HepG2 (cell line): ENCODE results near the gene VGF. TPM values are rescaled to one million over a fixed set of nuclear protein-coding genes. Genes with fewer than 3 reads are reported as not detected.

ENCODE experiments used
- AGO1 ChIP-seq: fragments of 200-400 bp; formaldehyde crosslinking; IDR thresholded peaks from 2 replicates; pipeline ENCODE4 v1.6.1; 2017; ENCODE audit warnings: mild to moderate bottlenecking, low read depth, low read length, moderate library complexity; ENCODE audit not compliant: poor library complexity, severe bottlenecking
- ARNT2 ChIP-seq: sonication (generic); formaldehyde crosslinking; IDR thresholded peaks from 2 replicates; pipeline ENCODE4 v1.8.0; 2022; ENCODE audit warnings: mild to moderate bottlenecking, low read depth, missing genetic modification reagents, moderate library complexity
- CEBPB ChIP-seq: IDR thresholded peaks from 2 replicates; pipeline ENCODE4 v1.6.1; 2011; ENCODE audit warnings: low read depth, low read length, improper control_type of control experiment, borderline replicate concordance
- GABPB1 ChIP-seq: IDR thresholded peaks from 2 replicates; pipeline ENCODE4 v1.6.1; 2016; ENCODE audit warnings: mild to moderate bottlenecking, missing genetic modification reagents, moderate library complexity, missing compliant biosample characterization
- NRL ChIP-seq: sonication (generic); formaldehyde crosslinking; IDR thresholded peaks from 2 replicates; pipeline ENCODE4 v1.5.0; 2020; ENCODE audit warnings: missing genetic modification reagents, mild to moderate bottlenecking, moderate library complexity, borderline replicate concordance
- RARA ChIP-seq: IDR thresholded peaks from 2 replicates; pipeline ENCODE4 v1.6.1; 2016; ENCODE audit warnings: missing genetic modification reagents, missing compliant biosample characterization
- RFXAP ChIP-seq: sonication (generic); formaldehyde crosslinking; IDR thresholded peaks from 2 replicates; pipeline ENCODE4 v1.4.0; 2020; ENCODE audit warnings: missing genetic modification reagents, borderline replicate concordance
- XRCC5 ChIP-seq: fragments of 200-400 bp; formaldehyde crosslinking; optimal IDR thresholded peaks from 2 replicates; pipeline ENCODE3; 2017; ENCODE audit warnings: mild to moderate bottlenecking, low read length
- ZFP36L2 ChIP-seq: sonication (generic); formaldehyde crosslinking; IDR thresholded peaks from 2 replicates; pipeline ENCODE4 v1.4.0; 2020; ENCODE audit warnings: missing genetic modification reagents
- ZMYM2 ChIP-seq: sonication (generic); formaldehyde crosslinking; IDR thresholded peaks from 2 replicates; pipeline ENCODE4 v1.8.0; 2022; ENCODE audit warnings: mild to moderate bottlenecking, missing genetic modification reagents
- ZNF24 ChIP-seq: fragments of 450-650 bp; IDR thresholded peaks from 2 replicates; pipeline ENCODE4 v1.6.1; 2017; ENCODE audit warnings: antibody characterized with exemption, mild to moderate bottlenecking
- polyA plus RNA-seq, 8 experiments: library from polyadenylated mRNA; depleted of rRNA in 3 of 8; stranded (reverse) in 7 of 8; unstranded in 1 of 8; fragments of >200 nt; fragmentation: Illumina TruSeq in 4 of 8; extraction: Trizol in 4 of 8; gene quantifications; 2 replicates each; pipeline versions ENCODE4 v1.2.1 to v1.2.3, GENCODE V29; 2011 to 2016; ENCODE audit warnings: low read depth in 4 of 8, missing spikeins in 1 of 8, mixed read lengths in 1 of 8; ENCODE audit not compliant: insufficient read depth in 1 of 8
- total RNA-seq, 5 experiments: library from RNA; depleted of rRNA; stranded (reverse); fragments of >200 nt; fragmentation: Illumina TruSeq; extraction: Trizol; gene quantifications; 2 replicates each; pipeline ENCODE4 v1.2.3, GENCODE V29; 2016; ENCODE audit warnings: low read depth in 1 of 5
- TF ChIP-seq, protein P1 (sequence below): sonication (generic); formaldehyde crosslinking; IDR thresholded peaks from 2 replicates; pipeline ENCODE4 v1.4.0; 2020; ENCODE audit warnings: mild to moderate bottlenecking, missing genetic modification reagents
- TF ChIP-seq, protein P2 (sequence below): sonication (generic); formaldehyde crosslinking; IDR thresholded peaks from 2 replicates; pipeline ENCODE4 v1.4.0; 2020; ENCODE audit warnings: missing genetic modification reagents
- TF ChIP-seq, protein P3 (sequence below): sonication (generic); formaldehyde crosslinking; IDR thresholded peaks from 2 replicates; pipeline ENCODE4 v1.5.0; 2020; ENCODE audit warnings: missing genetic modification reagents
- TF ChIP-seq, protein P4 (sequence below): sonication (generic); formaldehyde crosslinking; IDR thresholded peaks from 2 replicates; pipeline ENCODE4 v1.4.0; 2020; ENCODE audit warnings: mild to moderate bottlenecking, missing genetic modification reagents
- TF ChIP-seq, protein P5 (sequence below), 2 experiments: fragments of 450-650 bp in 1 of 2; sonication (generic) in 1 of 2; formaldehyde crosslinking; IDR thresholded peaks; 2 replicates each; pipeline versions ENCODE4 v1.5.0 to v1.8.0; 2020 to 2022; ENCODE audit warnings: mild to moderate bottlenecking in 1 of 2, missing genetic modification reagents in 1 of 2
- TF ChIP-seq, protein P6 (sequence below): IDR thresholded peaks from 2 replicates; pipeline ENCODE4 v1.4.0; 2020; ENCODE audit warnings: mild to moderate bottlenecking, missing genetic modification reagents

VGF gene
- total and polyA plus RNA-seq, 2 of the 13 experiments (the other 11 are each of a cell fraction or from before 2014, with no cell fraction given), result 0.12 to 0.46 TPM

DNA sequence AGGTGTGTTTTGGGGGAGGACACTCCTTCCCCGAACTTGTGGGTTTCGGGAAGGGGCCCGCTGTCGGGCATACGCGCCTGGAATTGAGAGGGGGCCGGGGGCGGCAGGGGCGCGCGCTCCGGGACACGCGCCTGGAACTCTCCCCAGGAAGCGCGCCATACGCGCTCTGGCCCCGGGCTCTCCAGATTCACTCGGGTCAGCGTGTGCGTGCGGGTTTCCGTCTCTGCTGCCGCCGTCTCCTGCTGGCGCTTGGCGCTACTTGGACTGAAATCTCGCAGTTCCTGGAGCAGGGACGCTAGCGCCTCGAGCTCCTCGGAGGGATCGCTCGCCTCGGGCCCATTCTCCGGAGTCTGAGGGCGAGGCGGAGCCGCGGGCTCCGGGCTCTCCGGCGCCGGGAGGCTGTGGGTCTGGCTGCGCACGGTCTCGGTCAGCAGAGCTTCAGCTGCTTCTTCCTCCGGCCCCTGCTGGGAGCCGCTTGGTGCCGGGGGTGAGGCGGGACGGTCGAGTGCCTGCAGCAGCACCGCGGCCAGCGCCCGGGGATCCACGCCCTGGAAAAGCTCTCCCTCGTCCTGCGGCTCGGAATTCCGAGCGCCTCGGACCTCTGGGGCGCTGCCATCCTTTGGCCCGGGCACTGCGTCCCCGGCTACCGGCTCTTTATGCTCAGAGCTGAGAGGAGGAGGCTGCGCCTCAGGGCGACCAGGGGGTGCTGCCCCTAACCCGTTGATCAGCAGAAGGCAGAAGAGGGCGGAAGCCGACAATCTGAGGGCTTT, 1.1 kb downstream of the VGF start (continued):
- TF ChIP-seq, protein P1, sequence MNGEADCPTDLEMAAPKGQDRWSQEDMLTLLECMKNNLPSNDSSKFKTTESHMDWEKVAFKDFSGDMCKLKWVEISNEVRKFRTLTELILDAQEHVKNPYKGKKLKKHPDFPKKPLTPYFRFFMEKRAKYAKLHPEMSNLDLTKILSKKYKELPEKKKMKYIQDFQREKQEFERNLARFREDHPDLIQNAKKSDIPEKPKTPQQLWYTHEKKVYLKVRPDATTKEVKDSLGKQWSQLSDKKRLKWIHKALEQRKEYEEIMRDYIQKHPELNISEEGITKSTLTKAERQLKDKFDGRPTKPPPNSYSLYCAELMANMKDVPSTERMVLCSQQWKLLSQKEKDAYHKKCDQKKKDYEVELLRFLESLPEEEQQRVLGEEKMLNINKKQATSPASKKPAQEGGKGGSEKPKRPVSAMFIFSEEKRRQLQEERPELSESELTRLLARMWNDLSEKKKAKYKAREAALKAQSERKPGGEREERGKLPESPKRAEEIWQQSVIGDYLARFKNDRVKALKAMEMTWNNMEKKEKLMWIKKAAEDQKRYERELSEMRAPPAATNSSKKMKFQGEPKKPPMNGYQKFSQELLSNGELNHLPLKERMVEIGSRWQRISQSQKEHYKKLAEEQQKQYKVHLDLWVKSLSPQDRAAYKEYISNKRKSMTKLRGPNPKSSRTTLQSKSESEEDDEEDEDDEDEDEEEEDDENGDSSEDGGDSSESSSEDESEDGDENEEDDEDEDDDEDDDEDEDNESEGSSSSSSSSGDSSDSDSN, result peak; percentile 31; the same call in 1 of the 2 replicates
- TF ChIP-seq ZFP36L2 (CRISPR knock-in tag) (no peak), CEBPB (no peak), ZMYM2 (CRISPR knock-in tag) (no peak), ZNF24 (no peak), NRL (CRISPR knock-in tag) (no peak), ARNT2 (0 out of 2 replicates have a peak, but pooled peaks have one; percentile 18), AGO1 (peak; percentile 20), RFXAP (CRISPR knock-in tag) (no peak), RARA (peak; percentile 5; the same call in 1 of the 2 replicates), XRCC5 (peak; percentile 19), GABPB1 (CRISPR knock-in tag) (peak; percentile 30; the same call in 1 of the 2 replicates)
- TF ChIP-seq, protein P2, sequence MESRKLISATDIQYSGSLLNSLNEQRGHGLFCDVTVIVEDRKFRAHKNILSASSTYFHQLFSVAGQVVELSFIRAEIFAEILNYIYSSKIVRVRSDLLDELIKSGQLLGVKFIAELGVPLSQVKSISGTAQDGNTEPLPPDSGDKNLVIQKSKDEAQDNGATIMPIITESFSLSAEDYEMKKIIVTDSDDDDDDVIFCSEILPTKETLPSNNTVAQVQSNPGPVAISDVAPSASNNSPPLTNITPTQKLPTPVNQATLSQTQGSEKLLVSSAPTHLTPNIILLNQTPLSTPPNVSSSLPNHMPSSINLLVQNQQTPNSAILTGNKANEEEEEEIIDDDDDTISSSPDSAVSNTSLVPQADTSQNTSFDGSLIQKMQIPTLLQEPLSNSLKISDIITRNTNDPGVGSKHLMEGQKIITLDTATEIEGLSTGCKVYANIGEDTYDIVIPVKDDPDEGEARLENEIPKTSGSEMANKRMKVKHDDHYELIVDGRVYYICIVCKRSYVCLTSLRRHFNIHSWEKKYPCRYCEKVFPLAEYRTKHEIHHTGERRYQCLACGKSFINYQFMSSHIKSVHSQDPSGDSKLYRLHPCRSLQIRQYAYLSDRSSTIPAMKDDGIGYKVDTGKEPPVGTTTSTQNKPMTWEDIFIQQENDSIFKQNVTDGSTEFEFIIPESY (CRISPR knock-in tag), result 0 out of 2 replicates have a peak, but pooled peaks have one; percentile 29
- TF ChIP-seq, protein P3, sequence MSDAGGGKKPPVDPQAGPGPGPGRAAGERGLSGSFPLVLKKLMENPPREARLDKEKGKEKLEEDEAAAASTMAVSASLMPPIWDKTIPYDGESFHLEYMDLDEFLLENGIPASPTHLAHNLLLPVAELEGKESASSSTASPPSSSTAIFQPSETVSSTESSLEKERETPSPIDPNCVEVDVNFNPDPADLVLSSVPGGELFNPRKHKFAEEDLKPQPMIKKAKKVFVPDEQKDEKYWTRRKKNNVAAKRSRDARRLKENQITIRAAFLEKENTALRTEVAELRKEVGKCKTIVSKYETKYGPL (CRISPR knock-in tag), result no peak
- TF ChIP-seq, protein P4, sequence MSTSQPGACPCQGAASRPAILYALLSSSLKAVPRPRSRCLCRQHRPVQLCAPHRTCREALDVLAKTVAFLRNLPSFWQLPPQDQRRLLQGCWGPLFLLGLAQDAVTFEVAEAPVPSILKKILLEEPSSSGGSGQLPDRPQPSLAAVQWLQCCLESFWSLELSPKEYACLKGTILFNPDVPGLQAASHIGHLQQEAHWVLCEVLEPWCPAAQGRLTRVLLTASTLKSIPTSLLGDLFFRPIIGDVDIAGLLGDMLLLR (CRISPR knock-in tag), result peak; percentile 38; the same call in 1 of the 2 replicates
- TF ChIP-seq, protein P5, sequence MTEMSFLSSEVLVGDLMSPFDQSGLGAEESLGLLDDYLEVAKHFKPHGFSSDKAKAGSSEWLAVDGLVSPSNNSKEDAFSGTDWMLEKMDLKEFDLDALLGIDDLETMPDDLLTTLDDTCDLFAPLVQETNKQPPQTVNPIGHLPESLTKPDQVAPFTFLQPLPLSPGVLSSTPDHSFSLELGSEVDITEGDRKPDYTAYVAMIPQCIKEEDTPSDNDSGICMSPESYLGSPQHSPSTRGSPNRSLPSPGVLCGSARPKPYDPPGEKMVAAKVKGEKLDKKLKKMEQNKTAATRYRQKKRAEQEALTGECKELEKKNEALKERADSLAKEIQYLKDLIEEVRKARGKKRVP (CRISPR knock-in tag; IDR thresholded peaks at IDR 0.05), result no peak
- TF ChIP-seq, protein P6, sequence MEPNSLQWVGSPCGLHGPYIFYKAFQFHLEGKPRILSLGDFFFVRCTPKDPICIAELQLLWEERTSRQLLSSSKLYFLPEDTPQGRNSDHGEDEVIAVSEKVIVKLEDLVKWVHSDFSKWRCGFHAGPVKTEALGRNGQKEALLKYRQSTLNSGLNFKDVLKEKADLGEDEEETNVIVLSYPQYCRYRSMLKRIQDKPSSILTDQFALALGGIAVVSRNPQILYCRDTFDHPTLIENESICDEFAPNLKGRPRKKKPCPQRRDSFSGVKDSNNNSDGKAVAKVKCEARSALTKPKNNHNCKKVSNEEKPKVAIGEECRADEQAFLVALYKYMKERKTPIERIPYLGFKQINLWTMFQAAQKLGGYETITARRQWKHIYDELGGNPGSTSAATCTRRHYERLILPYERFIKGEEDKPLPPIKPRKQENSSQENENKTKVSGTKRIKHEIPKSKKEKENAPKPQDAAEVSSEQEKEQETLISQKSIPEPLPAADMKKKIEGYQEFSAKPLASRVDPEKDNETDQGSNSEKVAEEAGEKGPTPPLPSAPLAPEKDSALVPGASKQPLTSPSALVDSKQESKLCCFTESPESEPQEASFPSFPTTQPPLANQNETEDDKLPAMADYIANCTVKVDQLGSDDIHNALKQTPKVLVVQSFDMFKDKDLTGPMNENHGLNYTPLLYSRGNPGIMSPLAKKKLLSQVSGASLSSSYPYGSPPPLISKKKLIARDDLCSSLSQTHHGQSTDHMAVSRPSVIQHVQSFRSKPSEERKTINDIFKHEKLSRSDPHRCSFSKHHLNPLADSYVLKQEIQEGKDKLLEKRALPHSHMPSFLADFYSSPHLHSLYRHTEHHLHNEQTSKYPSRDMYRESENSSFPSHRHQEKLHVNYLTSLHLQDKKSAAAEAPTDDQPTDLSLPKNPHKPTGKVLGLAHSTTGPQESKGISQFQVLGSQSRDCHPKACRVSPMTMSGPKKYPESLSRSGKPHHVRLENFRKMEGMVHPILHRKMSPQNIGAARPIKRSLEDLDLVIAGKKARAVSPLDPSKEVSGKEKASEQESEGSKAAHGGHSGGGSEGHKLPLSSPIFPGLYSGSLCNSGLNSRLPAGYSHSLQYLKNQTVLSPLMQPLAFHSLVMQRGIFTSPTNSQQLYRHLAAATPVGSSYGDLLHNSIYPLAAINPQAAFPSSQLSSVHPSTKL (CRISPR knock-in tag), result no peak
